MM.1S (cell line): ENCODE data around the gene MEGF6.

Source experiments
- EZH2 ChIP-seq: fragments of 300-600 bp; sonication (generic); optimal IDR thresholded peaks from 2 replicates; pipeline ENCODE3; 2017; ENCODE audit warnings: low read depth, mild to moderate bottlenecking, antibody characterized with exemption, low read length, mixed read lengths
- EZH2phosphoT487 ChIP-seq: fragments of 300-600 bp; sonication (generic); IDR thresholded peaks from 2 replicates; pipeline ENCODE4 v1.6.1; 2018; ENCODE audit warnings: antibody characterized with exemption, low read length
- TF ChIP-seq, protein P1 (sequence below): fragments of 300-600 bp; sonication (generic); IDR thresholded peaks from 2 replicates; pipeline ENCODE4 v1.5.1; 2016; ENCODE audit warnings: antibody characterized with exemption, low read length, mixed read lengths

DNA sequence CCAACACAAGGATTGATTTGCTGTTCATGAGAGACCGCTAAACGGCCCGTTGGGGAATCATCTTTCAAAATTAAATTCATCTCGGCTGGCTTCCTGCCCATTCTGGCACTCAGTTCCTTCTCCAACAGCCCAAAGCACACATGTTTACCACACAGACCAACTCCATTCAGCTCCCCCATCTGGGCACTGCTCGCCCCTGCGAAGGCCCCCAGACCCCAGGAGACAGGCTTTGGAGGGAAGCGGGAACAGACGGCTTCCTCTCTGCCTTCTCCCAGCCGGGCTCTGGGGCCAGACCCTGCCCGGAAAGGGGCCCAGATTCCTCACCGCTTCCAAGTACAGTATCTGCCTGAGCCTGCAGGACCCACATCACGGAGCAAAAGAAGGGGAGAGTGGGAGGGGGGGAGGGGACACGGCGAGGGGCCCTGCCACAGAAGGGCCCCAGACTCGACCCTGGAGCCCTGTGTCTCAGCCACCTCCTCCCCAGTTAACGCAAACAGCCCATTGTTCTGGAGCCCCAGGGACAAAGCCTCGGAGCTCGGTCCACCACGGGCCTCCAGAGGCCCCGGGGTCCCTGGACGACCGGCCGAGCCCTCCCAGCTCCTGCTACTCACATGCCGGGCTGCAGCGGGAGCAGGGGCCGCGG, 660 bp downstream of the MEGF6 start:
- TF ChIP-seq, protein P1, sequence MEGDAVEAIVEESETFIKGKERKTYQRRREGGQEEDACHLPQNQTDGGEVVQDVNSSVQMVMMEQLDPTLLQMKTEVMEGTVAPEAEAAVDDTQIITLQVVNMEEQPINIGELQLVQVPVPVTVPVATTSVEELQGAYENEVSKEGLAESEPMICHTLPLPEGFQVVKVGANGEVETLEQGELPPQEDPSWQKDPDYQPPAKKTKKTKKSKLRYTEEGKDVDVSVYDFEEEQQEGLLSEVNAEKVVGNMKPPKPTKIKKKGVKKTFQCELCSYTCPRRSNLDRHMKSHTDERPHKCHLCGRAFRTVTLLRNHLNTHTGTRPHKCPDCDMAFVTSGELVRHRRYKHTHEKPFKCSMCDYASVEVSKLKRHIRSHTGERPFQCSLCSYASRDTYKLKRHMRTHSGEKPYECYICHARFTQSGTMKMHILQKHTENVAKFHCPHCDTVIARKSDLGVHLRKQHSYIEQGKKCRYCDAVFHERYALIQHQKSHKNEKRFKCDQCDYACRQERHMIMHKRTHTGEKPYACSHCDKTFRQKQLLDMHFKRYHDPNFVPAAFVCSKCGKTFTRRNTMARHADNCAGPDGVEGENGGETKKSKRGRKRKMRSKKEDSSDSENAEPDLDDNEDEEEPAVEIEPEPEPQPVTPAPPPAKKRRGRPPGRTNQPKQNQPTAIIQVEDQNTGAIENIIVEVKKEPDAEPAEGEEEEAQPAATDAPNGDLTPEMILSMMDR, result no peak
- TF ChIP-seq EZH2phosphoT487, result no peak
- no peak for TF ChIP-seq EZH2
